VCaP (cell line): ENCODE results near the gene SPTBN5.

Experiments used
- H3K27ac ChIP-seq: fragments of 450-650 bp; 2 replicates; pipeline ENCODE4 v1.5.1; 2017
- CTCF ChIP-seq: fragments of 450-650 bp; conservative IDR thresholded peaks from 2 replicates; pipeline ENCODE4 v1.5.1; 2017; ENCODE audit warnings: mild to moderate bottlenecking, moderate library complexity

The SPTBN5 gene

GRCh38 chr15:41850482-41851166 is 43.2 kb downstream of the SPTBN5 start:
- no peak overlapping the region for H3K27ac ChIP-seq
- TF ChIP-seq CTCF = no peak

GRCh38 chr15:41849861-41850260 is 44.0 kb downstream of the SPTBN5 start:
- no peak for TF ChIP-seq CTCF

GRCh38 chr15:41849204-41849603 is 44.6 kb downstream of the SPTBN5 start:
- no peak for TF ChIP-seq CTCF
- H3K27ac ChIP-seq = no peak overlapping the region

More at GRCh38 chr15:41849861-41850260, 44.0 kb downstream of the SPTBN5 start:
- H3K27ac ChIP-seq = no peak overlapping the region

- H3K27ac ChIP-seq = no peak overlapping the region
- no peak for TF ChIP-seq CTCF
These were observed 45.2 kb downstream of the SPTBN5 start for GRCh38 chr15:41848631-41849030.

DNA sequence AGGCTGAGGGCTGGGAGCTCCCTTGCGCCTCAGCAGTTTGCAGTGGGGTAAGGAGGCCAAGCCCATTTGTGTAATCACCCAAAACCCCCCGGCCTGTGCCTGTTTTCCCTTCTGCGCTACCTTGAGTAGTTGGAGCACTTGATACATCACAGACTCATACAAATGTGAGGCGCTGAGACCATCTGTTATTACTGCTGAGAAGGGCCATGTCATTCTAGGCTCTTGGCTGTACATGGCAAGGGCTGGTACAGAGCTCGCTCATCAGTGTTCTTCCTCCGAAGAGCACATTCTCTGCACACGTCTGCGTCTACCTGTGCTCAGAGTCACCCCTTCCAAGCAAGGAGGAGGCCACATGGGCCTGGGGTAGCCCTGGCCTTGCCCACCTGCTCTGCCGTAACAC is 45.9 kb downstream of the SPTBN5 start:
- no peak overlapping the region for H3K27ac ChIP-seq

DNA sequence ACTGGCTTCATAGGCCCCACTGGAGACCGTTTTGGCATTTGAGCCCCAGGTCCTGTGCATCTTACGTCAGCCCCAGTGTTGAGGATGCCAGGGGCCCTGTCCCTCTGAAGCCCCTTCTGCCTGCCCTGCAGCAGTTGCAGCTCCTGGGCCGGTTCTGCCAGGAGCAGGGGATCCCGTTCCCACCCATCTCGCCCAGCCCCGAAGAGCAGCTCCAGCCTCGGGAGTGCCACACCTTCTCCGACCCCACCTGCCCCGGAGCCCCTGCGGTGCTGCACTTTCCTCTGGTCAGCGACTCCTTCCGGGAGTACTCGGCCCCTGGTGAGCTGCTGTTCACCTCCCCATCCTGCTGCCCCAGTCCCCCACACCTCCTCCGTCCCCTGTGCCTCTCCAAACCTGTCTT is 46.6 kb downstream of the SPTBN5 start:
- TF ChIP-seq CTCF = no peak

More for the DNA sequence above, 45.9 kb downstream of the SPTBN5 start:
- no peak for TF ChIP-seq CTCF

DNA sequence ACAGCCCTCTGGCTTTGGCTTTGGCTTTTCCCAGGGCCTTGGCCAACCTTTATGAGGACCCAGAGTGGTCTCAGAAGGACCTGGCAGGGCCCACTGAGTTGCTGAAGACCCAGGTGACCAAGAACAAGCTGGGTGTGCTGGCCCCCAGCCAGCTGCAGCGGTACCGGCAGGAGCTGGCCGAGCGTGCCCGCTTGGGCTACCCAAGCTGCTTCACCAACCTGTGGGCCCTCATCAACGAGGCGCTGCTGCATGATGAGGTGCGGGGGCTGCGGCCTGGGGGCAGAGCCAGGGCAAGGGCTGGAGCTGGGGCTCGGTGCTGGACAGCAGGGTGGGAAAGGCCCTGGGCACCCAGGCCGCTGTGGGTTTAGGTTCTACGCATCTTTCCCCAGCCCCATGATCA is 49.0 kb downstream of the SPTBN5 start:
- TF ChIP-seq CTCF = no peak
- no peak overlapping the region for H3K27ac ChIP-seq

More for the DNA sequence above, 46.6 kb downstream of the SPTBN5 start:
- no peak overlapping the region for H3K27ac ChIP-seq
